PC-3 (cell line): ENCODE measurements around the gene APPBP2. TPM values are rescaled to one million over a fixed set of nuclear protein-coding genes. Genes with fewer than 3 reads are reported as not detected.

Experiments
- ATAC-seq: fragments of 200-7000 bp; cut with Tn5 transposase; 2 replicates; pipeline ENCODE4 v1.9.1; 2020; ENCODE audit warnings: mild to moderate bottlenecking, moderate library complexity
- BruUV-seq: library from RNA; stranded (reverse); fragments of 400-500 nt; replicated peaks from 2 replicates; lab custom pipeline; 2021; lab: Mats Ljungman, UMichigan
- CTCF ChIA-PET: fragments of 300-600 bp; sonication (Branson Sonifier 250); formaldehyde crosslinking; loops from one replicate; lab custom pipeline; 2022; ENCODE audit warnings: antibody characterized with exemption; lab: Charles Lee
- POLR2A ChIA-PET: fragments of 300-600 bp; sonication (Branson Sonifier 250); formaldehyde crosslinking; loops from one replicate; lab custom pipeline; 2022; ENCODE audit warnings: antibody characterized with exemption; ENCODE audit not compliant: unreplicated experiment; lab: Charles Lee
- DNase-seq: peaks from one replicate; pipeline ENCODE4 v3.0.0-alpha.2; 2015
- H2AFZ ChIP-seq: fragments of 300-600 bp; sonication (generic); 2 replicates; pipeline ENCODE4 v1.6.0; 2016; ENCODE audit warnings: antibody characterized with exemption, low read length
- H3F3A ChIP-seq: fragments of 300-600 bp; sonication (generic); one replicate; pipeline ENCODE4 v1.6.0; 2017; ENCODE audit warnings: antibody characterized with exemption, low read length, control low read depth, mild to moderate bottlenecking; ENCODE audit not compliant: unreplicated experiment
- H3K27ac ChIP-seq: fragments of 300-600 bp; sonication (generic); 2 replicates; pipeline ENCODE4 v1.5.1; 2016; ENCODE audit warnings: mild to moderate bottlenecking, low read length
- H3K27me3 ChIP-seq: fragments of 300-600 bp; sonication (generic); 2 replicates; pipeline ENCODE4 v1.6.1; 2016; ENCODE audit warnings: low read length, mixed read lengths
- H3K36me3 ChIP-seq: fragments of 300-600 bp; sonication (generic); 2 replicates; pipeline ENCODE4 v1.6.1; 2016; ENCODE audit warnings: low read depth, mixed run types, low read length, mixed read lengths
- H3K4me1 ChIP-seq: fragments of 300-600 bp; sonication (generic); 2 replicates; pipeline ENCODE4 v1.5.1; 2016; ENCODE audit warnings: low read length; ENCODE audit not compliant: insufficient read depth
- H3K4me2 ChIP-seq: fragments of 300-600 bp; sonication (generic); 2 replicates; pipeline ENCODE4 v1.6.0; 2016; ENCODE audit warnings: low read length
- H3K4me3 ChIP-seq: fragments of 300-600 bp; sonication (generic); 2 replicates; pipeline ENCODE4 v1.5.1; 2016; ENCODE audit warnings: mild to moderate bottlenecking, low read length, mixed read lengths
- H3K79me2 ChIP-seq: fragments of 300-600 bp; sonication (generic); 2 replicates; pipeline ENCODE4 v1.6.1; 2017; ENCODE audit warnings: low read length, mixed read lengths
- H3K9ac ChIP-seq: fragments of 300-600 bp; sonication (generic); 2 replicates; pipeline ENCODE4 v1.6.0; 2016; ENCODE audit warnings: mild to moderate bottlenecking, low read length
- H3K9me2 ChIP-seq: fragments of 300-600 bp; sonication (generic); replicated peaks from 2 replicates; pipeline ENCODE4 v1.6.1; 2016; ENCODE audit warnings: mixed run types, low read length, mixed read lengths
- H3K9me3 ChIP-seq: fragments of 300-600 bp; sonication (generic); 2 replicates; pipeline ENCODE4 v1.6.1; 2016; ENCODE audit warnings: low read length, mixed read lengths
- H4K20me1 ChIP-seq: fragments of 300-600 bp; sonication (generic); 2 replicates; pipeline ENCODE4 v1.6.1; 2016; ENCODE audit warnings: low read length, mixed read lengths
- CTCF ChIP-seq: fragments of 300-600 bp; sonication (generic); conservative IDR thresholded peaks from 2 replicates; pipeline ENCODE4 v1.5.1; 2017; ENCODE audit warnings: antibody characterized with exemption, low read depth, mild to moderate bottlenecking, low read length
- EZH2 ChIP-seq: fragments of 300-600 bp; sonication (generic); IDR thresholded peaks from one replicate; pipeline ENCODE4 v1.6.1; 2017; ENCODE audit warnings: antibody characterized with exemption, mild to moderate bottlenecking, low read length; ENCODE audit not compliant: unreplicated experiment
- EZH2phosphoT487 ChIP-seq: fragments of 300-600 bp; sonication (generic); IDR thresholded peaks from 2 replicates; pipeline ENCODE4 v1.6.1; 2018; ENCODE audit warnings: mild to moderate bottlenecking, antibody characterized with exemption, low read length, borderline replicate concordance
- intact Hi-C: fragments of 100-400 bp; cut with micrococcal nuclease; formaldehyde crosslinking; loops from 2 replicates; pipeline ENCODE4 v1.9.0; 2023
- total RNA-seq: library from RNA; depleted of rRNA; stranded (reverse); fragments of >200 nt; gene quantifications from 2 replicates; pipeline ENCODE4 v1.2.3, GENCODE V29; 2014

APPBP2 gene
- total RNA-seq, 1 experiment from 2014 or later = 17.1 TPM

- H3K27me3 ChIP-seq = no peaks in the 10 kb centered on the region
- ChIA-PET POLR2A (interaction anchor here (0.7 kb wide), 1 partner anchor 82 kb away, joined by 5 read pairs; the partner anchor contains the start of gene USP32), CTCF (no interaction called here)
- no peak overlapping the region for H3K4me3 ChIP-seq
- H3K9me3 ChIP-seq = no peaks in the 10 kb centered on the region
- intact Hi-C loops = loop anchor here (10.0 kb wide), 1 partner anchor 161 kb away; no protein-coding TSS in a partner anchor
- TF ChIP-seq CTCF (no peak), EZH2phosphoT487 (no peak), EZH2 (no peak)
- no peak overlapping the region for H3K27ac ChIP-seq
- peaks cover 18% of the 10 kb centered on the region for H3K36me3 ChIP-seq
- no peaks in the 10 kb centered on the region for H4K20me1 ChIP-seq
- peaks cover 10% of the 10 kb centered on the region for H3K4me1 ChIP-seq
- no peaks in the 10 kb centered on the region for H3K9me2 ChIP-seq
- no peak for DNase-seq
- H3K9ac ChIP-seq = no peak overlapping the region
- H3F3A ChIP-seq = no peaks in the 10 kb centered on the region
- no peak overlapping the region for H2AFZ ChIP-seq
- no TSS peak for BruUV-seq
- no peaks in the 10 kb centered on the region for H3K79me2 ChIP-seq
- no peak for ATAC-seq
- H3K4me2 ChIP-seq = no peak overlapping the region
Measured at GRCh38 chr17:60473788-60474187, 52.3 kb downstream of the APPBP2 start.

GRCh38 chr17:60472449-60472848 lies 53.6 kb downstream of the APPBP2 start:
- no peak for DNase-seq
- Histone ChIP-seq H3K9me2 (no peaks in the 10 kb centered on the region), H3K9me3 (no peaks in the 10 kb centered on the region), H3K36me3 (peaks cover 23% of the 10 kb centered on the region), H3K9ac (no peak overlapping the region), H3K4me2 (no peak overlapping the region), H3K27me3 (no peaks in the 10 kb centered on the region), H3K27ac (no peak overlapping the region), H3K79me2 (no peaks in the 10 kb centered on the region), H3K4me1 (peaks cover 10% of the 10 kb centered on the region), H3K4me3 (no peak overlapping the region), H3F3A (no peaks in the 10 kb centered on the region), H4K20me1 (no peaks in the 10 kb centered on the region), H2AFZ (no peak overlapping the region)
- BruUV-seq = no TSS peak
- no peak for ATAC-seq
- ChIA-PET CTCF (no interaction called here), POLR2A (no interaction called here)
- intact Hi-C loops = loop anchor here (10.0 kb wide), 1 partner anchor 162 kb away; no protein-coding TSS in a partner anchor
- TF ChIP-seq CTCF (no peak), EZH2phosphoT487 (no peak), EZH2 (no peak)

GRCh38 chr17:60471451-60471850 lies 54.6 kb downstream of the APPBP2 start:
- ChIA-PET CTCF (no interaction called here), POLR2A (no interaction called here)
- DNase-seq = no peak
- no peaks in the 10 kb centered on the region for H3K79me2 ChIP-seq
- H3F3A ChIP-seq = no peaks in the 10 kb centered on the region
- ATAC-seq = no peak
- BruUV-seq = no TSS peak
- peaks cover 23% of the 10 kb centered on the region for H3K36me3 ChIP-seq
- no peak overlapping the region for H3K4me3 ChIP-seq
- H3K4me2 ChIP-seq = no peak overlapping the region
- H3K27me3 ChIP-seq = no peaks in the 10 kb centered on the region
- intact Hi-C loops = loop anchor here (10.0 kb wide), 1 partner anchor 163 kb away; no protein-coding TSS in a partner anchor
- H3K9ac ChIP-seq = no peak overlapping the region
- no peak overlapping the region for H3K27ac ChIP-seq
- H3K9me3 ChIP-seq = no peaks in the 10 kb centered on the region
- H3K9me2 ChIP-seq = no peaks in the 10 kb centered on the region
- no peaks in the 10 kb centered on the region for H4K20me1 ChIP-seq
- TF ChIP-seq EZH2 (no peak), EZH2phosphoT487 (no peak), CTCF (no peak)
- peaks cover 10% of the 10 kb centered on the region for H3K4me1 ChIP-seq
- no peak overlapping the region for H2AFZ ChIP-seq
